ENCODE measurements around the gene KCNA5. TPM values are rescaled to one million over a fixed set of nuclear protein-coding genes. Genes with fewer than 3 reads are reported as not detected.

KCNA5 gene
- polyA plus RNA-seq, 1 donor, result 1.9 TPM

- no peak for DNase-seq
Observed at GRCh38 chr12:5026342-5026938, 17.2 kb upstream of the KCNA5 start.

GRCh38 chr12:5027046-5027821, 16.4 kb upstream of the KCNA5 start:
- no peak for DNase-seq

GRCh38 chr12:5030066-5030465, 13.6 kb upstream of the KCNA5 start:
- DNase-seq, result no peak

GRCh38 chr12:5031242-5031641, 12.4 kb upstream of the KCNA5 start:
- DNase-seq, result no peak

GRCh38 chr12:5031958-5032357, 11.7 kb upstream of the KCNA5 start:
- DNase-seq, result no peak

GRCh38 chr12:5032821-5033220, 10.9 kb upstream of the KCNA5 start:
- no peak for DNase-seq

- DNase-seq, result no peak
Observed at GRCh38 chr12:5033883-5034282, 9.8 kb upstream of the KCNA5 start.

- no peak for DNase-seq
Observed at GRCh38 chr12:5034603-5035002, 9.1 kb upstream of the KCNA5 start.

GRCh38 chr12:5035618-5036017, 8.1 kb upstream of the KCNA5 start:
- DNase-seq, result no peak

GRCh38 chr12:5036031-5036430, 7.6 kb upstream of the KCNA5 start:
- DNase-seq, result no peak

GRCh38 chr12:5037795-5038357, 5.8 kb upstream of the KCNA5 start:
- DNase-seq, result no peak

- no peak for DNase-seq
Observed at GRCh38 chr12:5038781-5039311, 4.8 kb upstream of the KCNA5 start.

- no peak for DNase-seq
Observed at GRCh38 chr12:5039815-5040214, 3.9 kb upstream of the KCNA5 start.

GRCh38 chr12:5040368-5040767, 3.3 kb upstream of the KCNA5 start:
- no peak for DNase-seq

- no peak for DNase-seq
Observed at GRCh38 chr12:5044420-5045295, 979 bp downstream of the KCNA5 start.

GRCh38 chr12:5047094-5047493, 3.4 kb downstream of the KCNA5 start:
- DNase-seq, result no peak

GRCh38 chr12:5047729-5048128, 4.0 kb downstream of the KCNA5 start:
- no peak for DNase-seq

- no peak for DNase-seq
Observed at GRCh38 chr12:5050542-5050941, 6.9 kb downstream of the KCNA5 start.

- no peak for DNase-seq
Observed at GRCh38 chr12:5051334-5051733, 7.7 kb downstream of the KCNA5 start.

- DNase-seq, result no peak
Observed at GRCh38 chr12:5051913-5052312, 8.2 kb downstream of the KCNA5 start.

GRCh38 chr12:5052348-5052747, 8.7 kb downstream of the KCNA5 start:
- DNase-seq, result no peak

- DNase-seq, result no peak
Observed at GRCh38 chr12:5059358-5059757, 15.7 kb downstream of the KCNA5 start.
